Heart right ventricle (tissue), 16 donors: Measurements from ENCODE around the gene NT5C1B. TPM values are rescaled to one million over a fixed set of nuclear protein-coding genes. Genes with fewer than 3 reads are reported as not detected.

Source experiments
- ATAC-seq, 8 donors: fragments of 200-7000 bp; cut with Tn5 transposase; one replicate each; pipeline ENCODE4 v1.9.1; 2020; ENCODE audit warnings: mild to moderate bottlenecking in 8 of 8, moderate library complexity in 8 of 8, moderate number of reproducible peaks in 1 of 8
- DNase-seq, 2 donors: peaks; one replicate each; pipeline ENCODE4 v3.0.0-alpha.2; 2020
- H3K27ac ChIP-seq, 10 donors: fragments of 200-600 bp; sonication (generic) in 2 of 10; one replicate each; pipeline versions ENCODE4 v1.5.0 to v1.8.0; 2020 to 2022; ENCODE audit warnings: mild to moderate bottlenecking in 3 of 10
- H3K27me3 ChIP-seq, 7 donors: fragments of 200-600 bp; one replicate each; pipeline ENCODE4 v1.8.0; 2021 to 2022; ENCODE audit warnings: mild to moderate bottlenecking in 2 of 7
- H3K36me3 ChIP-seq, 9 donors: fragments of 200-600 bp; sonication (generic) in 1 of 9; one replicate each; pipeline versions ENCODE4 v1.5.0 to v1.8.0; 2020 to 2022; ENCODE audit warnings: mild to moderate bottlenecking in 2 of 9
- H3K4me1 ChIP-seq, 9 donors: fragments of 200-600 bp; sonication (generic) in 1 of 9; one replicate each; pipeline versions ENCODE4 v1.5.0 to v1.8.0; 2020 to 2022; ENCODE audit warnings: mild to moderate bottlenecking in 4 of 9
- H3K4me3 ChIP-seq, 10 donors: fragments of 200-600 bp; sonication (generic) in 2 of 10; one replicate each; pipeline versions ENCODE4 v1.5.0 to v1.8.0; 2020 to 2022; ENCODE audit warnings: mild to moderate bottlenecking in 7 of 10, moderate library complexity in 2 of 10
- H3K9me3 ChIP-seq, 11 donors: fragments of 200-600 bp in 10 of 11; sonication (generic) in 2 of 11; one replicate each; pipeline versions ENCODE4 v1.5.0 to v1.8.0; 2013 to 2022; ENCODE audit warnings: mild to moderate bottlenecking in 2 of 11, control low read depth in 1 of 11, moderate library complexity in 1 of 11
- CTCF ChIP-seq, 9 donors: fragments of 200-600 bp; sonication (generic) in 2 of 9; IDR thresholded peaks; one replicate each; pipeline versions ENCODE4 v1.5.0 to v1.8.0; 2021 to 2022; ENCODE audit warnings: antibody characterized with exemption in 9 of 9, mild to moderate bottlenecking in 5 of 9, moderate library complexity in 1 of 9
- WGBS, 2 donors: extraction: QIAGEN DNeasy Blood & Tissue Kit; methylation state at CpG; one replicate each; pipeline ENCODE4 v1.1.7; 2013; ENCODE audit warnings: inconsistent platforms in 1 of 2; 5-methylcytosine and 5-hydroxymethylcytosine counted together
- intact Hi-C, 10 donors: fragments of 100-400 bp; cut with DNase I; formaldehyde crosslinking; loops; one replicate each; pipeline versions ENCODE4 v1.11.1 to v1.14.2; 2022
- polyA plus RNA-seq, 2 donors: library from polyadenylated mRNA; stranded (reverse); fragments of 200-250 nt; gene quantifications; one replicate each; pipeline ENCODE4 v1.2.3, GENCODE V29; 2013
- total RNA-seq, 10 donors: library from RNA; stranded (reverse); fragmentation: NEBNext Ultra II Directional in 3 of 10; extraction: Animal tissue kit (Norgen Biotek cat#: 25700) in 3 of 10; gene quantifications; one replicate each; pipeline versions ENCODE4 v1.2.1 to v1.2.4, GENCODE V29; 2021 to 2023
- donor health status: Arrhythmogenic right ventricular cardiomyopathy.
- donor health status: ischemic (EF 13 %, LVEDD 7.1; RV severe dilation, severe dysfunction).
- donor health status: healthy with polysubstance abuse.
- donor health status: DM: no; HTN: yes; CAD: no.
- donor health status: DM: no; HTN: no; CAD: no.
- donor health status: ischemic (EF 25% LVEDD 6.9; RV normal size, moderate dysfunction).
- donor health status: ischemic (EF 25% LVEDD 5.7; RV mildly dilated, moderate dysfunction).
- donor health status: healthy.
- donor health status: DM: yes; HTN: yes; CAD: no.
- donor health status: Ischemic cardiomyopathy.
- donor health status: ischemic (EF 35%, LVEDD 5.7; RV mildly dilated, moderate dysfunction).
- donor health status: nonischemic (EF 11% LVEDD 7.7; RV severe dilation, severe dysfunction).
- donor health status: DM: yes; HTN: yes; CAD: no.
- donor health status: PGD.
- donor health status: ischemic (EF 29% LVEDD 5.4; RV normal size, mild dysfunction).
- donor health status: nonischemic (EF 23%, LVEDD 6.1; RV moderate dilation, normal function).

Gene NT5C1B
- total and polyA plus RNA-seq, 12 donors: not detected

GRCh38 chr2:18536100-18536499, 53.3 kb downstream of the NT5C1B start:
- ATAC-seq: no peak
- no peaks in the 10 kb centered on the region for H3K36me3 ChIP-seq
- H3K27ac ChIP-seq: no peak overlapping the region

GRCh38 chr2:18531194-18531593, 58.2 kb downstream of the NT5C1B start:
- Histone ChIP-seq H3K9me3 (no peaks in the 10 kb centered on the region), H3K4me1 (peaks cover 0 to 20% (median 6%) of the 10 kb centered on the region in 9 donors), H3K36me3 (no peaks in the 10 kb centered on the region), H3K27me3 (no peaks in the 10 kb centered on the region), H3K27ac (no peak overlapping the region), H3K4me3 (no peak overlapping the region)
- intact Hi-C loops: no loop called here
- WGBS, 2 donors: 25 to 29% methylated on average over 1 of the region's 1 CpG
- TF ChIP-seq CTCF (IDR thresholded peaks at IDR 0.05): no peak
- ATAC-seq (no peak), DNase-seq (no peak)

More at GRCh38 chr2:18536100-18536499, 53.3 kb downstream of the NT5C1B start:
- no peak for TF ChIP-seq CTCF (IDR thresholded peaks at IDR 0.05)
- Histone ChIP-seq H3K4me3 (no peak overlapping the region), H3K4me1 (no peaks in the 10 kb centered on the region), H3K27me3 (no peaks in the 10 kb centered on the region), H3K9me3 (peaks cover 0 to 7% (median 0%) of the 10 kb centered on the region in 11 donors)
- intact Hi-C loops: no loop called here
- WGBS, 2 donors: 62 to 85% methylated on average over 7 of the region's 7 CpGs
- no peak for DNase-seq

GRCh38 chr2:18527822-18528221, 61.5 kb downstream of the NT5C1B start:
- DNase-seq: no peak
- Histone ChIP-seq H3K27me3 (no peaks in the 10 kb centered on the region), H3K4me1 (peaks cover 4 to 40% (median 22%) of the 10 kb centered on the region in 9 donors), H3K9me3 (no peaks in the 10 kb centered on the region), H3K27ac (no peak overlapping the region), H3K36me3 (no peaks in the 10 kb centered on the region), H3K4me3 (no peak overlapping the region)
- ATAC-seq: no peak
- intact Hi-C loops: loop anchor here in 4 of 10 donors (10.0 kb wide), 3 partner anchors 67 to 837 kb away; no protein-coding TSS in a partner anchor
- WGBS, 2 donors: 62 to 67% methylated on average over 4 of the region's 4 CpGs
- no peak for TF ChIP-seq CTCF (IDR thresholded peaks at IDR 0.05)

- ATAC-seq: peak in 1 of 8 donors; percentile 38
- WGBS, 2 donors: 41 to 57% methylated on average over 2 of the region's 2 CpGs
These were observed 62.0 kb downstream of the NT5C1B start for GRCh38 chr2:18527326-18527725.

More at GRCh38 chr2:18527326-18527725, 62.0 kb downstream of the NT5C1B start:
- DNase-seq: peak in 1 of 2 donors; percentile 16
- Histone ChIP-seq H3K4me1 (peaks cover 4 to 40% (median 22%) of the 10 kb centered on the region in 9 donors), H3K4me3 (no peak overlapping the region), H3K36me3 (no peaks in the 10 kb centered on the region), H3K9me3 (no peaks in the 10 kb centered on the region), H3K27me3 (no peaks in the 10 kb centered on the region), H3K27ac (peak overlapping the region in 6 of 10 donors; percentile 74 to 84 (median 82))
- intact Hi-C loops: loop anchor here in 4 of 10 donors (10.0 kb wide), 3 partner anchors 67 to 837 kb away; no protein-coding TSS in a partner anchor
- TF ChIP-seq CTCF (IDR thresholded peaks at IDR 0.05): no peak
